ENCODE results near the gene MOB3A. TPM values are rescaled to one million over a fixed set of nuclear protein-coding genes. Genes with fewer than 3 reads are reported as not detected.
"Not testable (repeated sequence)": the region's sequence is repeated elsewhere in the genome, so short reads cannot be mapped to it uniquely, and the experiment has no call there.

The MOB3A gene
- total RNA-seq, 1 donor from 2014 or later = 28.1 TPM

- ATAC-seq = peak; percentile 2
Measured at GRCh38 chr19:2108251-2109016, 12.3 kb upstream of the MOB3A start.

GRCh38 chr19:2103045-2103707 is 7.0 kb upstream of the MOB3A start:
- no peak for ATAC-seq

- ATAC-seq = no peak
Measured at GRCh38 chr19:2101417-2102335, 5.5 kb upstream of the MOB3A start.

GRCh38 chr19:2100719-2101061 is 4.6 kb upstream of the MOB3A start:
- ATAC-seq = no peak

- ATAC-seq = no peak
Measured at GRCh38 chr19:2099937-2100718, 4.0 kb upstream of the MOB3A start.

GRCh38 chr19:2099054-2099501 is 3.0 kb upstream of the MOB3A start:
- ATAC-seq = no peak

- ATAC-seq = no peak
Measured at GRCh38 chr19:2097886-2098327, 1.8 kb upstream of the MOB3A start.

- peak; percentile 0 for ATAC-seq
Measured at GRCh38 chr19:2097203-2097885, 1.2 kb upstream of the MOB3A start.

GRCh38 chr19:2096480-2097202 is 515 bp upstream of the MOB3A start, which contains the start of gene IZUMO4:
TSS of gene IZUMO4 (plus strand) at chr19:2096915. CDS start at chr19:2096946, 31 bp downstream.
- ATAC-seq = peak; percentile 88

- ATAC-seq = not testable (repeated sequence)
Measured at GRCh38 chr19:2091926-2092525, 4.1 kb downstream of the MOB3A start.

- ATAC-seq = no peak
Measured at GRCh38 chr19:2089727-2090053, 6.4 kb downstream of the MOB3A start.

GRCh38 chr19:2089001-2089711 is 7.0 kb downstream of the MOB3A start:
- peak; percentile 48 for ATAC-seq

- no peak for ATAC-seq
Measured at GRCh38 chr19:2087621-2088100, 8.5 kb downstream of the MOB3A start.

- ATAC-seq = peak; percentile 51
Measured at GRCh38 chr19:2086695-2087620, 9.2 kb downstream of the MOB3A start.

GRCh38 chr19:2084993-2085720 is 11.0 kb downstream of the MOB3A start:
- peak; percentile 35 for ATAC-seq

- ATAC-seq = no peak
Measured at GRCh38 chr19:2083174-2083854, 12.8 kb downstream of the MOB3A start.
